Measurements from ENCODE around the gene PROX2.

PROX2 gene

GRCh38 chr14:74826574-74826973, 49.4 kb downstream of the PROX2 start:
- no peak for DNase-seq (ENCODE audit: extremely low spot score)
- ChIA-PET POLR2A (no interaction called here), CTCF (interaction anchor here (1.2 kb wide), 1 partner anchor 38 kb away, joined by 3 read pairs; no protein-coding TSS in a partner anchor)
- no peak for TF ChIP-seq CTCF (IDR thresholded peaks at IDR 0.05; ENCODE audit: control extremely low read depth, extremely low read depth, low read depth, missing control alignments)

Data from GM10248 (cell line).